B cell (primary cell): ENCODE measurements around the gene F2RL3. TPM values are rescaled to one million over a fixed set of nuclear protein-coding genes. Genes with fewer than 3 reads are reported as not detected.

ENCODE experiments used
- ATAC-seq: fragments of 200-7000 bp; cut with Tn5 transposase; one replicate; pipeline ENCODE4 v1.10.0; 2021; ENCODE audit warnings: low read depth, mild to moderate bottlenecking, moderate number of reproducible peaks, moderate library complexity
- CTCF ChIA-PET: fragments of 350-600 bp; sonication (Branson Sonifier 250); formaldehyde crosslinking; loops from one replicate; lab custom pipeline; 2021; ENCODE audit warnings: antibody characterized with exemption, inconsistent platforms; lab: Charles Lee
- POLR2A ChIA-PET: fragments of 350-600 bp; sonication (Branson Sonifier 250); formaldehyde crosslinking; loops from one replicate; lab custom pipeline; 2021; ENCODE audit warnings: antibody characterized with exemption; lab: Charles Lee
- DNase-seq: peaks from one replicate; pipeline ENCODE4 v3.0.0; 2013
- H2AFZ ChIP-seq: 2 replicates; pipeline ENCODE4 v1.6.1; 2012; ENCODE audit warnings: mild to moderate bottlenecking, low read depth, low read length; ENCODE audit not compliant: insufficient read depth, poor library complexity, severe bottlenecking
- H3K27ac ChIP-seq, 2 donors: 1 replicate in 1 of 2; 2 replicates in 1 of 2; pipeline ENCODE4 v1.5.1; 2012 to 2013; ENCODE audit warnings: low read length in 2 of 2, mild to moderate bottlenecking in 2 of 2, moderate library complexity in 1 of 2
- H3K27me3 ChIP-seq, 4 experiments: fragments of 200-600 bp in 1 of 4; sonication (generic) in 1 of 4; replicated peaks in 1 of 4; 1 replicate in 2 of 4; 2 replicates in 2 of 4; pipeline versions ENCODE4 v1.6.1 to v1.7.0; 2013 to 2016; ENCODE audit warnings: low read length in 3 of 4, mild to moderate bottlenecking in 2 of 4, mixed read lengths in 1 of 4, moderate library complexity in 1 of 4; ENCODE audit not compliant: insufficient read depth in 4 of 4, control insufficient read depth in 3 of 4; ENCODE audit errors: control extremely low read depth in 1 of 4
- H3K36me3 ChIP-seq, 2 experiments: replicated peaks in 1 of 2; 1 replicate in 1 of 2; 2 replicates in 1 of 2; pipeline versions ENCODE4 v1.6.1 to v1.7.1; 2013; ENCODE audit warnings: low read length in 1 of 2; ENCODE audit not compliant: insufficient read depth in 2 of 2, control insufficient read depth in 1 of 2; ENCODE audit errors: control extremely low read depth in 1 of 2, extremely low read depth in 1 of 2
- H3K4me1 ChIP-seq, 2 donors: fragments of 200-600 bp in 1 of 2; sonication (generic) in 1 of 2; 1 replicate in 1 of 2; 2 replicates in 1 of 2; pipeline versions ENCODE4 v1.5.1 to v1.6.1; 2013 to 2017; ENCODE audit warnings: low read length in 2 of 2; ENCODE audit not compliant: control insufficient read depth in 2 of 2, insufficient read depth in 2 of 2
- H3K4me2 ChIP-seq: replicated peaks from 2 replicates; pipeline ENCODE3; 2012; ENCODE audit warnings: mild to moderate bottlenecking, low read depth, low read length; ENCODE audit not compliant: poor library complexity, severe bottlenecking
- H3K4me3 ChIP-seq, 5 experiments: fragments of 200-600 bp in 1 of 5; sonication (generic) in 1 of 5; 1 replicate in 3 of 5; 2 replicates in 2 of 5; pipeline versions ENCODE4 v1.5.1 to v1.7.0; 2011 to 2016; ENCODE audit warnings: low read length in 4 of 5, mild to moderate bottlenecking in 4 of 5, low read depth in 2 of 5, control low read depth in 1 of 5, moderate library complexity in 1 of 5; ENCODE audit not compliant: insufficient read depth in 1 of 5; ENCODE audit errors: control extremely low read depth in 1 of 5, extremely low read depth in 1 of 5
- H3K79me2 ChIP-seq: fragments of 200-600 bp; sonication (generic); one replicate; pipeline ENCODE4 v1.6.0; 2016; ENCODE audit warnings: low read length; ENCODE audit not compliant: control insufficient read depth, insufficient read depth
- H3K9ac ChIP-seq: fragments of 200-600 bp; sonication (generic); 2 replicates; pipeline ENCODE4 v1.6.1; 2017; ENCODE audit warnings: mild to moderate bottlenecking, low read length, moderate library complexity
- H3K9me3 ChIP-seq, 3 donors: one replicate each; pipeline versions ENCODE4 v1.6.1 to v1.7.1; 2013; ENCODE audit warnings: low read length in 2 of 3; ENCODE audit not compliant: control insufficient read depth in 2 of 3, insufficient read depth in 1 of 3; ENCODE audit errors: control extremely low read depth in 1 of 3
- H4K20me1 ChIP-seq: 2 replicates; pipeline ENCODE4 v1.6.0; 2012; ENCODE audit warnings: mild to moderate bottlenecking, low read length; ENCODE audit not compliant: insufficient read depth, control insufficient read depth, poor library complexity, severe bottlenecking
- H3K27ac Mint-ChIP-seq: one replicate; pipeline ENCODE4 v1.8.0; 2021; ENCODE audit warnings: mixed read lengths
- H3K27me3 Mint-ChIP-seq: one replicate; pipeline ENCODE4 v1.8.0; 2021; ENCODE audit warnings: mixed read lengths
- H3K4me1 Mint-ChIP-seq: one replicate; pipeline ENCODE4 v1.8.0; 2021; ENCODE audit warnings: mixed read lengths
- H3K4me3 Mint-ChIP-seq: one replicate; pipeline ENCODE4 v1.8.0; 2021; ENCODE audit warnings: mixed read lengths
- H3K9me3 Mint-ChIP-seq: one replicate; pipeline ENCODE4 v1.8.0; 2022; ENCODE audit warnings: mixed read lengths; ENCODE audit not compliant: insufficient read depth
- EZH2 ChIP-seq: IDR thresholded peaks from 2 replicates; pipeline ENCODE4 v1.6.1; 2012; ENCODE audit warnings: borderline replicate concordance, low read depth, mild to moderate bottlenecking, moderate library complexity, low read length; ENCODE audit not compliant: insufficient read depth, poor library complexity, severe bottlenecking
- WGBS: methylation state at CpG from one replicate; pipeline ENCODE4 v1.1.5; 2013; ENCODE audit warnings: missing lambda C conversion rate; ENCODE audit not compliant: insufficient coverage; 5-methylcytosine and 5-hydroxymethylcytosine counted together
- intact Hi-C: fragments of 100-400 bp; cut with micrococcal nuclease; formaldehyde crosslinking; loops from one replicate; pipeline ENCODE4 v1.10.0; 2022
- polyA plus RNA-seq: library from polyadenylated mRNA; depleted of rRNA; stranded (reverse); fragments of >200 nt; gene quantifications from 2 replicates; pipeline ENCODE4 v1.2.3, GENCODE V29; 2012
- total RNA-seq, 2 donors: library from RNA; stranded (reverse); fragments of 120-200 nt in 1 of 2; gene quantifications; 1 replicate in 1 of 2; 2 replicates in 1 of 2; pipeline versions ENCODE4 v1.2.3 to v1.2.4, GENCODE V29; 2013 to 2022
- TF ChIP-seq, protein P1 (sequence below): fragments of 200-600 bp; IDR thresholded peaks from one replicate; pipeline ENCODE4 v1.8.0; 2022; ENCODE audit warnings: antibody characterized with exemption, mild to moderate bottlenecking

The F2RL3 gene
- total and polyA plus RNA-seq, 2 donors (not counting 1 experiment from before 2014, with no cell fraction given), result 0.01 to 1.1 TPM

DNA sequence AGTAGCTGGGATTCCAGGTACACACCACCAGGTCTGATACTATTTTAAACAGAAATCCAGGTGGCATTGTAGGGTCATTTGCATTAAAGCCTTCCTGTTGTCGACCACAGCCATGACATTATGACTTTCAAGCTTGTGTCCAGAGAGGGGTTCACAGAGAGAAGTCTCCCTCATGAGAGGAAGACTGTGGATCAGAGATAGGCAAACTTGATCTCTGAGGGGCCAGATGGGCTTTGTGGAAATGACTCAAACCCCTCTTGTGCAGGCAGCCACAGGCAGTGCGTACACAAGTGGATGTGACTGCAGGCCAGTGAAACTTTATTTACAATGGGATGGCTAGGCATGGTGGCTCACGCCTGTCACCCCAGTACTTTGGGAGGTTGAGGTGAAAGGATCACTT, 27.8 kb upstream of the F2RL3 start:
- Histone ChIP-seq H3K36me3 (peaks cover 0 to 38% of the 10 kb centered on the region in 2 experiments), H2AFZ (no peak overlapping the region), H3K79me2 (peaks cover 2% of the 10 kb centered on the region), H3K9ac (no peak overlapping the region), H3K9me3 (no peaks in the 10 kb centered on the region), H3K4me3 (no peak overlapping the region), H3K4me1 (peaks cover 7 to 9% of the 10 kb centered on the region in 2 donors), H3K27me3 (no peaks in the 10 kb centered on the region), H3K27ac (no peak overlapping the region), H4K20me1 (no peaks in the 10 kb centered on the region), H3K4me2 (no peak overlapping the region)
- ChIA-PET CTCF (no interaction called here), POLR2A (interaction anchor here (0.7 kb wide), 1 partner anchor 27 kb away, joined by 5 read pairs; no protein-coding TSS in a partner anchor)
- no peaks in the 10 kb centered on the region for H3K27me3 Mint-ChIP-seq
- intact Hi-C loops, result no loop called here
- DNase-seq (no peak), ATAC-seq (no peak)
- H3K9me3 Mint-ChIP-seq, result no peaks in the 10 kb centered on the region
- no peak for TF ChIP-seq EZH2
- TF ChIP-seq, protein P1, sequence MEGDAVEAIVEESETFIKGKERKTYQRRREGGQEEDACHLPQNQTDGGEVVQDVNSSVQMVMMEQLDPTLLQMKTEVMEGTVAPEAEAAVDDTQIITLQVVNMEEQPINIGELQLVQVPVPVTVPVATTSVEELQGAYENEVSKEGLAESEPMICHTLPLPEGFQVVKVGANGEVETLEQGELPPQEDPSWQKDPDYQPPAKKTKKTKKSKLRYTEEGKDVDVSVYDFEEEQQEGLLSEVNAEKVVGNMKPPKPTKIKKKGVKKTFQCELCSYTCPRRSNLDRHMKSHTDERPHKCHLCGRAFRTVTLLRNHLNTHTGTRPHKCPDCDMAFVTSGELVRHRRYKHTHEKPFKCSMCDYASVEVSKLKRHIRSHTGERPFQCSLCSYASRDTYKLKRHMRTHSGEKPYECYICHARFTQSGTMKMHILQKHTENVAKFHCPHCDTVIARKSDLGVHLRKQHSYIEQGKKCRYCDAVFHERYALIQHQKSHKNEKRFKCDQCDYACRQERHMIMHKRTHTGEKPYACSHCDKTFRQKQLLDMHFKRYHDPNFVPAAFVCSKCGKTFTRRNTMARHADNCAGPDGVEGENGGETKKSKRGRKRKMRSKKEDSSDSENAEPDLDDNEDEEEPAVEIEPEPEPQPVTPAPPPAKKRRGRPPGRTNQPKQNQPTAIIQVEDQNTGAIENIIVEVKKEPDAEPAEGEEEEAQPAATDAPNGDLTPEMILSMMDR, result no peak
- H3K4me1 Mint-ChIP-seq, result peaks cover 16% of the 10 kb centered on the region
- peak overlapping the region; percentile 41 for H3K27ac Mint-ChIP-seq
- no peak overlapping the region for H3K4me3 Mint-ChIP-seq
- 83% methylated on average over 3 of the region's 3 CpGs for WGBS

DNA sequence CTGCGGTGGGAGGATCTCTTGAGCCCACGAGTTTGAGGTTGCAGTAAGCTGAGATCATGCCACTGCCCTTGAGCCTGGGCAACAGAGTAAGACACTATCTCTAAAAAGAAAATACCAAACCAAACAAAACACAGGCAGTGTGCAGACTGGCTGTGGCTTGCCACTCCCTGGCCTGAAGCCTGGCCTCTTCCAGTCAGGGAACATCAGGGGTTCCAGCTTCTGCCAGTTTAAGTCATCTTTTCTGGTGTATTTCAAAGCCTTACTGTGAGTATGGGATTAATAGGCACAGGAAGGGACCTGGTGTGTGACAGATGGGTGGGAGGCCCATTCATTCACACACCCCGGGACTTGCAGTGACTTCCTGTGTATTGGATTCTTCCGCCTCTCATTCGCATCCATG, 27.0 kb upstream of the F2RL3 start:
- Mint-ChIP-seq H3K9me3 (no peaks in the 10 kb centered on the region), H3K27me3 (no peaks in the 10 kb centered on the region), H3K4me3 (no peak overlapping the region), H3K4me1 (peaks cover 16% of the 10 kb centered on the region), H3K27ac (no peak overlapping the region)
- H3K4me1 ChIP-seq, result peaks cover 7 to 9% of the 10 kb centered on the region in 2 donors
- TF ChIP-seq, protein P1, result no peak
- no peak for TF ChIP-seq EZH2
- no peak for ATAC-seq
- peaks cover 0 to 45% of the 10 kb centered on the region in 2 experiments for H3K36me3 ChIP-seq
- DNase-seq, result no peak
- no peak overlapping the region for H3K27ac ChIP-seq
- no peaks in the 10 kb centered on the region for H3K9me3 ChIP-seq
- intact Hi-C loops, result no loop called here
- ChIA-PET CTCF (no interaction called here), POLR2A (interaction anchor here (0.7 kb wide), 1 partner anchor 26 kb away, joined by 5 read pairs; no protein-coding TSS in a partner anchor)
- H3K9ac ChIP-seq, result no peak overlapping the region
- H3K27me3 ChIP-seq, result no peaks in the 10 kb centered on the region
- H3K4me3 ChIP-seq, result no peak overlapping the region
- H3K4me2 ChIP-seq, result no peak overlapping the region
- H3K79me2 ChIP-seq, result peaks cover 8% of the 10 kb centered on the region
- H2AFZ ChIP-seq, result no peak overlapping the region
- WGBS, result 66% methylated on average over 2 of the region's 5 CpGs
- H4K20me1 ChIP-seq, result no peaks in the 10 kb centered on the region
